Activated naive CD4-positive, alpha-beta T cell treated with anti-CD3 and anti-CD28 coated beads, Interleukin-2, amount 10 ng/mL, durations not matched to agents 5 hours and 36 hours (primary cell): ENCODE measurements around the gene ARRB2. TPM values are rescaled to one million over a fixed set of nuclear protein-coding genes. Genes with fewer than 3 reads are reported as not detected.

ENCODE experiments used
- total RNA-seq, 2 experiments: library from RNA; stranded (reverse); gene quantifications; one replicate each; pipeline ENCODE4 v1.2.3, GENCODE V29; 2021

Gene ARRB2
- total RNA-seq: 100 to 1,000 TPM; 320 to 339 TPM

DNA sequence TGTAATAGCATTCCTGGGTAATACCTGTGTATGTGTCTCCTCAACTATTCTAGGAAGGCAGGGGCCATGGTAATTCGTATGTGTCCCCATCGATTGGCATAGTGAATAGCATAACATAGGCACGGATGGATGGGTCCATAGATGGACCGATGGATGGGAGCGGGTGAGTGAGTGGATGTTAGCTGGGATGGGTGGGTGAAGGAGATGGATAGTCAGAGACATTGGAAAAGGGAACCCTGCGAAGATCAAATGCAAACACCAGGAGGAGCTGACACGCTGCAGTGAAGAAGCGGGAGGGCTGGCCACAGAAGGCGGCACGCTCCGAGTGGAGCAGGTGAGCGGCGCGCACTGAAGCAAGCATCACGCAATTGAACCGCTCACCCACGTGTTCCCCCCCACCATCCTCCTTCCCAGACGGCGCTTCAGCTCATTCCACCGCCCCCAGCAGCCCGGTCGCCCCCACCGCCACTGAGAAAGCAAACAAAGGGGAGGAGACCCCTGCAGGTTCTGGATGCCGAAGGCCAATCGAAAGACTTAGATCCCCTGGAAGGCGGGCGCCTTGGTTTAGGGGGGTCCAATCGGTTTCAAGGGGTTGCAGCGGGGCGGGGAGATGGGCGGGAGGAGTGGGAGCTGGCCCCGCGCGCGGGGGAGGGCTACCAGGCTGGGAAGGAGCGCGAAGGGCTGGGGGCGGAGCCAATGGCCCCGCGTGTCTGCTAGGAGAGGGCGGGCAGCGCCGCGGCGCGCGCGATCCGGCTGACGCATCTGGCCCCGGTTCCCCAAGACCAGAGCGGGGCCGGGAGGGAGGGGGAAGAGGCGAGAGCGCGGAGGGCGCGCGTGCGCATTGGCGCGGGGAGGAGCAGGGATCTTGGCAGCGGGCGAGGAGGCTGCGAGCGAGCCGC is at the start of gene ARRB2:
Gene ARRB2, plus strand, starts transcription at position 839 of the 899 bp plus-strand sequence. CDS start 90 bp downstream, outside the sequence.

DNA sequence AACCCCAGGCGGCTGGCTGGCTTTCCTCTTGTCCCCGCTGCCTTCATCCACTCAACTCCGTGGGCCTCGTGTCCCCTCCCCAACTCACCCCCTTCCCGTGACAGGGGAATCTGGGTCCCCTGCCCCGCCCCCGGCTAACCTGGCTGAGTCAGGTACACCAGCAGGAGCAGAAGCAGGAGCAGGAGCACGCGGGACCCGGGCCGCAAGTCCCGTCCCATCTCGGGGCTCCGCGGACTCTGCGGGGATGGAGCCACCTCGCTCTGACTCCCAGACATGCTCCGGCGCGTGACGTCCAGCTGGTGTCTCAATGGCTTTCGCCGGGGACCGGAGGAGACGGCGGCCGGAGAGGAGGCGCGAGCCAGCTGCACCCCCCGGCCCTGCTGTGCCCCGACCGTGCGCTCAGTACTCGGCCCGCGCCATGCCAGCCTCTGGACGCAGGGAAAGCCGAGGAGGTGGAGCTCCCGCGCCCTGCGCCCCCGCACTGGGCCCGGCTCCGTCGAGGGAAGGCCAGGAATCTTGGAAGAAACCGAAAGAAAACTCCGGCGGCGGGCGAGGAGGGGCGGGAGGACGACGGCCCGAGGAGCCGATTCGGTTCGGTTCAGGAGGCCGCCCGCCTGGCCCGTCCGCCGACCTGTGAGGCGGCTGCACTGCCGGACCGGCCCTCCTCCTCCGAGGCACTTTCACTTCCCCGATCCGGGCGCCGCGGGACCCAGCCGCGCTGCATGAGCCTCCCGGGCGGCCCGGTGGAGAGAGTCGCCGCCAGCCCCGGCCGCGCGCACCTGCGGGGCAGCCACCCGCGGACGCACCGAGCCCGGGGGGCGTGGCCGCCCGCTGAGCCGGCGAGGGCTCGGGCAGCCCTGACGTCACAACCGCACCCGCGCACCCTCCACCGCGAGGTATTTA is 28.9 kb downstream of the ARRB2 start, which contains the start of the genes CXCL16 and ZMYND15:
Gene CXCL16, minus strand, starts transcription at position 807 of the 903 bp plus-strand sequence. Its CDS starts 589 bp downstream, at position 218.
Gene ZMYND15, plus strand, starts transcription at position 712 of the 903 bp plus-strand sequence. CDS start 716 bp downstream, outside the sequence.

Other genes starting within 250 kb of the ARRB2 start
- under 1 TPM; 0.28 to 0.53 TPM for gene SPNS2, start 211.8 kb upstream of the ARRB2 start, total RNA-seq
- gene MYBBP1A, start 155.2 kb upstream of the ARRB2 start, total RNA-seq: 10 to 100 TPM; 59.6 to 61.3 TPM
- gene GGT6, start 150.1 kb upstream of the ARRB2 start, total RNA-seq: not detected
- gene SMTNL2, start 126.1 kb upstream of the ARRB2 start, total RNA-seq: not detected
- gene ALOX15, start 69.0 kb upstream of the ARRB2 start, total RNA-seq: not detected
- 10 to 100 TPM; 59.5 to 66.0 TPM for gene PELP1, start 6.5 kb upstream of the ARRB2 start, total RNA-seq
- gene MED11, start 20.8 kb downstream of the ARRB2 start, total RNA-seq: 10 to 100 TPM; 24.6 to 27.4 TPM
- gene ZMYND15, start 29.2 kb downstream of the ARRB2 start, total RNA-seq: under 1 TPM; 0.19 to 0.25 TPM
- gene CXCL16, start 29.3 kb downstream of the ARRB2 start, total RNA-seq: 1 to 10 TPM; 1.6 TPM
- gene TM4SF5, start 61.3 kb downstream of the ARRB2 start, total RNA-seq: not detected
- gene VMO1, start 75.7 kb downstream of the ARRB2 start, total RNA-seq: not detected
- gene GLTPD2, start 78.3 kb downstream of the ARRB2 start, total RNA-seq: not detected
- 10 to 100 TPM; 94.7 to 95.7 TPM for gene PSMB6, start 85.5 kb downstream of the ARRB2 start, total RNA-seq
- 10 to 100 TPM; 17.9 to 21.9 TPM for gene PLD2, start 96.5 kb downstream of the ARRB2 start, total RNA-seq
- gene MINK1, start 122.7 kb downstream of the ARRB2 start, total RNA-seq: 100 to 1,000 TPM; 102 to 112 TPM
- gene C17orf107, start 188.9 kb downstream of the ARRB2 start, total RNA-seq: under 1 TPM; 0.48 to 0.68 TPM
- under 1 TPM in 1 of 2 experiments, not detected in 1; 0.23 TPM for gene CHRNE, start 192.5 kb downstream of the ARRB2 start, total RNA-seq
- not detected for gene GP1BA, start 221.6 kb downstream of the ARRB2 start, total RNA-seq
- 10 to 100 TPM; 62.3 to 64.3 TPM for gene SLC25A11, start 229.4 kb downstream of the ARRB2 start, total RNA-seq
- gene RNF167, start 229.6 kb downstream of the ARRB2 start, total RNA-seq: 100 to 1,000 TPM; 191 TPM
- 1,000 to 10,000 TPM; 2,036 to 2,067 TPM for gene PFN1, start 237.9 kb downstream of the ARRB2 start, total RNA-seq
- 10 to 100 TPM; 43.9 to 56.2 TPM for gene ENO3, start 240.5 kb downstream of the ARRB2 start, total RNA-seq